Keratinocyte (primary cell): Measurements from ENCODE around the gene METTL26. TPM values are rescaled to one million over a fixed set of nuclear protein-coding genes. Genes with fewer than 3 reads are reported as not detected.

ENCODE experiments used
- DNase-seq: peaks from one replicate; pipeline ENCODE4 v3.0.0-alpha.2; 2011; ENCODE audit warnings: low read depth, missing footprints, low spot score
- FAIRE-seq: peaks from 2 replicates; lab custom pipeline; 2011; peaks lifted over from hg19 to GRCh38; lab: Jason Lieb, UNC
- H2AFZ ChIP-seq: 2 replicates; pipeline ENCODE4 v1.6.0; 2012; ENCODE audit warnings: low read length, control low read depth, inconsistent platforms; ENCODE audit not compliant: control insufficient read depth
- H3K27ac ChIP-seq: 2 replicates; pipeline ENCODE4 v1.5.1; 2011; ENCODE audit warnings: low read length; ENCODE audit not compliant: control insufficient read depth, insufficient read depth
- H3K27me3 ChIP-seq: 3 replicates; pipeline ENCODE4 v1.6.0; 2011; ENCODE audit warnings: low read length; ENCODE audit not compliant: control insufficient read depth, insufficient read depth; ENCODE audit errors: extremely low read depth
- H3K36me3 ChIP-seq, 2 experiments: 2 replicates in 1 of 2; 3 replicates in 1 of 2; pipeline ENCODE4 v1.5.1; 2011; ENCODE audit warnings: low read length in 2 of 2, mild to moderate bottlenecking in 1 of 2; ENCODE audit not compliant: control insufficient read depth in 2 of 2, insufficient read depth in 2 of 2; ENCODE audit errors: extremely low read depth in 1 of 2
- H3K4me1 ChIP-seq: 3 replicates; pipeline ENCODE4 v1.5.1; 2011; ENCODE audit warnings: low read length; ENCODE audit not compliant: control insufficient read depth, insufficient read depth; ENCODE audit errors: extremely low read depth
- H3K4me2 ChIP-seq: 3 replicates; pipeline ENCODE4 v1.6.0; 2011; ENCODE audit warnings: low read depth, low read length; ENCODE audit not compliant: control insufficient read depth, insufficient read depth; ENCODE audit errors: extremely low read depth
- H3K4me3 ChIP-seq, 3 experiments: fragments of 200-600 bp in 1 of 3; sonication (generic) in 1 of 3; 2 replicates in 2 of 3; 3 replicates in 1 of 3; pipeline ENCODE4 v1.5.1; 2011 to 2016; ENCODE audit warnings: low read length in 3 of 3, mild to moderate bottlenecking in 3 of 3, control low read depth in 2 of 3, inconsistent platforms in 1 of 3, low read depth in 1 of 3, mixed read lengths in 1 of 3, mixed run types in 1 of 3, moderate library complexity in 1 of 3; ENCODE audit not compliant: control insufficient read depth in 2 of 3, insufficient read depth in 2 of 3; ENCODE audit errors: extremely low read depth in 1 of 3
- H3K79me2 ChIP-seq: 2 replicates; pipeline ENCODE4 v1.6.0; 2012; ENCODE audit warnings: low read length; ENCODE audit not compliant: control insufficient read depth, insufficient read depth
- H3K9ac ChIP-seq: 3 replicates; pipeline ENCODE4 v1.6.0; 2011; ENCODE audit warnings: low read length; ENCODE audit not compliant: control insufficient read depth, insufficient read depth; ENCODE audit errors: extremely low read depth
- H3K9me1 ChIP-seq: 3 replicates; pipeline ENCODE4 v1.6.0; 2011; ENCODE audit warnings: low read length; ENCODE audit not compliant: control insufficient read depth, insufficient read depth; ENCODE audit errors: extremely low read depth
- H3K9me3 ChIP-seq: 2 replicates; pipeline ENCODE4 v1.5.1; 2012; ENCODE audit warnings: low read depth, low read length; ENCODE audit not compliant: control insufficient read depth
- H4K20me1 ChIP-seq: 3 replicates; pipeline ENCODE4 v1.6.0; 2011; ENCODE audit warnings: low read length; ENCODE audit not compliant: control insufficient read depth, insufficient read depth; ENCODE audit errors: extremely low read depth
- CTCF ChIP-seq, 3 experiments: IDR thresholded peaks in 1 of 3; conservative IDR thresholded peaks in 1 of 3; optimal IDR thresholded peaks in 1 of 3; 2 replicates in 2 of 3; 3 replicates in 1 of 3; pipeline versions ENCODE3 to v1.5.1; 2011; ENCODE audit warnings: low read length in 3 of 3, mild to moderate bottlenecking in 3 of 3, moderate library complexity in 2 of 3, control low read depth in 1 of 3, inconsistent platforms in 1 of 3; ENCODE audit not compliant: insufficient read depth in 2 of 3; ENCODE audit errors: extremely low read depth in 1 of 3
- EZH2 ChIP-seq: IDR thresholded peaks from one replicate; pipeline ENCODE4 v1.6.1; 2012; ENCODE audit warnings: inconsistent platforms, mild to moderate bottlenecking, low read length, moderate library complexity
- dilution Hi-C: fragments of 300-500 bp; cut with MboI; formaldehyde crosslinking; loops from one replicate; pipeline ENCODE4 v1.7.0; 2020; ENCODE audit warnings: low sequenced_read_pairs; ENCODE audit not compliant: extremely low pct_ligation_motif_present
- polyA plus RNA-seq, 5 experiments: library from polyadenylated mRNA; depleted of rRNA in 3 of 5; stranded (reverse) in 3 of 5; stranded (forward) in 1 of 5; unstranded in 1 of 5; fragments of >200 nt; gene quantifications; 1 replicate in 1 of 5; 2 replicates in 3 of 5; 3 replicates in 1 of 5; pipeline versions ENCODE4 v1.2.1 to v1.2.3, GENCODE V29; 2011 to 2012; ENCODE audit warnings: missing spikeins in 2 of 5, low read depth in 1 of 5, low replicate concordance in 1 of 5

Gene METTL26
- polyA plus RNA-seq, 1 donor (not counting 4 experiments of a cell fraction or from before 2014, with no cell fraction given) = 46.9 TPM

DNA sequence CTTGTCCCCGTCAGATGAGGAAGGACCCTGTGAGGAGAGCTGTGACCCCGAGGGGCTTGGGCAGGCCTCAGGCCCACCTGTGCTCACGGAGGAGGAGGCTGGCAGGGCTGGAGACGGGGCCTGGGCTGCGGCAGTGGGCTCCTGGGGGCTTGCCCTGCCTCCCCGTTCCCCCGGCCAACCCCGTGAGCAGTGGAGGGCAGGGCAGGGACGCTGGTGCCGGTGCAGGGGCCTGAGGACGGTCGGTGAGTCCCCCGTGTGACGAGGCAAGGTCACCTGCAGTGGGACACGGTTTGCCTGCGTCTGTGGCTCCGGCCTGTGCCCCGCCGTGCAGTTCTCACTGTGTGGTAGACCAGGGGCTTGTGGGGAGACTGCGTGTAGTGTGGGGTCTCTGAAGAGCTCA is 23.5 kb upstream of the METTL26 start:
- no peak overlapping the region for H2AFZ ChIP-seq
- no peaks in the 10 kb centered on the region for H4K20me1 ChIP-seq
- H3K27me3 ChIP-seq = no peaks in the 10 kb centered on the region
- H3K4me1 ChIP-seq = no peaks in the 10 kb centered on the region
- H3K36me3 ChIP-seq = no peaks in the 10 kb centered on the region
- dilution Hi-C loops = no loop called here
- H3K79me2 ChIP-seq = no peaks in the 10 kb centered on the region
- no peaks in the 10 kb centered on the region for H3K9me1 ChIP-seq
- no peak overlapping the region for H3K4me2 ChIP-seq
- H3K27ac ChIP-seq = no peak overlapping the region
- no peak overlapping the region for H3K4me3 ChIP-seq
- H3K9ac ChIP-seq = no peak overlapping the region
- FAIRE-seq = no peak
- no peak for DNase-seq
- no peak for TF ChIP-seq CTCF (optimal IDR thresholded peaks at IDR 0.05 in 1 of 3, IDR thresholded peaks at IDR 0.05 in 1 of 3, conservative IDR thresholded peaks at IDR 0.05 in 1 of 3; ENCODE audit: extremely low read depth in 1 of 3, insufficient read depth in 2 of 3, low read length in 3 of 3)
- no peak for TF ChIP-seq EZH2
- H3K9me3 ChIP-seq = no peaks in the 10 kb centered on the region

- Histone ChIP-seq H3K9me3 (no peaks in the 10 kb centered on the region), H3K36me3 (no peaks in the 10 kb centered on the region), H4K20me1 (no peaks in the 10 kb centered on the region), H3K9ac (no peak overlapping the region), H3K4me1 (no peaks in the 10 kb centered on the region), H3K4me2 (no peak overlapping the region), H2AFZ (no peak overlapping the region), H3K4me3 (no peak overlapping the region), H3K9me1 (no peaks in the 10 kb centered on the region), H3K27me3 (no peaks in the 10 kb centered on the region), H3K27ac (no peak overlapping the region), H3K79me2 (no peaks in the 10 kb centered on the region)
- dilution Hi-C loops = no loop called here
- DNase-seq (no peak), FAIRE-seq (no peak)
- TF ChIP-seq CTCF (optimal IDR thresholded peaks at IDR 0.05 in 1 of 3, IDR thresholded peaks at IDR 0.05 in 1 of 3, conservative IDR thresholded peaks at IDR 0.05 in 1 of 3; ENCODE audit: extremely low read depth in 1 of 3, insufficient read depth in 2 of 3, low read length in 3 of 3) = peak in 2 of 3 experiments; percentile 6 to 26
- no peak for TF ChIP-seq EZH2
Measured at GRCh38 chr16:658679-659571, 22.8 kb upstream of the METTL26 start.
